HK-2 (cell line): ENCODE results near the gene HHAT.

Experiments used
- DNase-seq: peaks from one replicate; pipeline ENCODE4 v3.0.0-alpha.2; 2018; ENCODE audit not compliant: unreplicated experiment

HHAT gene

DNA sequence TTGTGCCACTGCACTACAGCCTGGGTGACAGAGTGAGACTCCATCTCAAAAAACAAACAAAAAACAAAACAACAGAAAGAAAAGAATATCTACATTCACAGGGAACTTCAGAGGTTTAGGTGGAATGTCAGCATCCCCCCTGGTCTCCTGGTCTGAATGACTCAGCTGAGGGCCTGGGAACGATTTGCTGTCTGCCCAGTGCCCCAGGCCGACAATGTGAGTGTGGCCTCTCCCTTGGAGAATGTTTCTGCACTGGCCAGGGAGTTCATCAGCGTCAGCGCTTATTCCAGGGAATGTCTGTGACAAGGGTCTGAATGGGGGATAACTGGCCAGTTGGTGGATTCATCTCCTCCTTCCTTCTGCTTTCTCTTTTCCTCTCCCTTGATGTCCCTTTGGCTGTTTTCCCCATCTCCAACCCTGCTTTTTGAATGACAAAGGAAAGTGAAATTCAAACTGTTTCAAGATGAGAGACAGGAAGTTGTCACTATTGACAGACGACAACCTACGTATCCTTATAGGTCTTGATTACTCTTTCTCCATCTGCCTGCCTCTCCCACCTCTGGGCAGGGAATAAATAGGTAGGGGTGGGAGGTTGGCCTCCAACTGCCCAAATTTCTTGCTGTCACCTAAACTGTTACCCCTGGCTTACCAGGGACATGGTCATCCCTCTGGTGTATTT lies 213.1 kb downstream of the HHAT start:
- DNase-seq: peak; percentile 13

DNA sequence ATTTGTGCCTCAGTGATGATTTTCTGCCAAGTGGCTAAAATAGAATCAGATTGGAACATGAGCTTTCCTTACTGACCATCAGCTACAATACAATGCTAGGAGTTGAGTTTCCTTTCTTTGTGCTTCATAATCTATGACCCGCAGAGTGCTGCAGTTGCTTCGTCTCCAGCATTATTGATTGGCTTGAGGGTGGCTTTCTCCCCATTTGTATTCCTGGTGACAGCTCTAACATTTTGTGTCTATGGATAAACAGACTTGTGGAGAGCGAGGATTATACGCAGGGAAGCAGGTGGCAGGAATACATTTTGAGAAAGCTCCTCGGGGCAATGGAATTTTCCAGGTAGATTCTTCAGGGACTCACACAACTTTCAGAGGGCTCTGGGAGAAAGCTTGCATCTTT lies 223.2 kb downstream of the HHAT start:
- no peak for DNase-seq

DNA sequence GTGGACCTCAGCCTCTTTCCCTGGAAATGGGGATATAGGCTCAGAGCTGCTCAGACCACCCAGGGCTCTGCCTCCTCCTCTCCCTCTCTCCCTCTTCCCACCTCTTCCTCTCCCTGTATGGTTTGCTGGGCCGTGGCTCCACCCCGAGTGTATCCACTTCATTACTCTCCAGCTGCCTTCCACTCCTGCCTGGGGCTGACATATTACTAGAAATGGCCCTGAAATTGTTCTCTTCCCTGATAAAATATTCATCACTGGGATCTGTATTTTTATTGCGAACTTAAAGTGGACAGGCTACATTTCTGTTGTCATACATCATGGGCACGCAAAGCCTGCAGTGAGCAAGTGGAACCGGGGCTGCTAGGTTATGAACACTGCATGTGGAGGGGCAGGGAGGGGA lies 225.0 kb downstream of the HHAT start:
- no peak for DNase-seq

DNA sequence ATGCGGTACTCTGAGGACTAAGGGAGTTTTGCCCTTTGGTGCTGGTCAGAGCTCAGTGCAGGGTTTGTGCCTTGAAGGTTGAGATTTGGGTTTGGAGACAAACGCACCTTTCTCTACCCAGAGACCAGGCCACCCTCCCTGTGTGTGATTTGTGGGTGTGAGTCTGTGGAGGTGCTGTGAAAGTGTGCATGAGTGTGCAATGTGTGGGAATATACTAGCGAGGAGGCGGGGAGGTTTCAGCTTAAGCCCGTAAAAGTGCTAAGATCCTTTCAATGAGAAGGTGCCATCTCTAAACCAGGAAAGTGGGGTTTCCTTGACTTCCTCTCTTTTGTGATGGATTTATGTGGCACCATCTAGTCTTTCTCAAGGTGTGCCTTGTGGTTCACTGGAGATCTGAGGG lies 225.7 kb downstream of the HHAT start:
- DNase-seq: no peak

DNA sequence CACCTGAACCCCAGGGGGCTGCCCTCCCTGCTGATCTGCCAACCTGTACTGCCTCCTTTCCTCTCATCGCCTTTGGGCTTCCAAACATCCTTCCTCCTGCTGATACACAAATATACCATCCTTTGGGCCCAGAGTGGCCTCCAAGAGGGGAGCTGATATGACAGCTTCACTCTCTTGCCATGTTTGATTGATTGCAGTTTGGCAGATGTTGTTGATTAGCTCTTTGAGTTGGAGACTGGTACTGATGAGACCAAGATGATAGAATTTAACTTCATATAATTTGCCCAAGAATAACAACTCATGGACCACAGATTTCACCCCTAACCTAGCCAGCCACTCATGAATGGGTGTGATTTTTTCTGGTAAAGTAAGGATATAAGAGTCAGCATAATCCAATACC lies 227.8 kb downstream of the HHAT start:
- DNase-seq: no peak

DNA sequence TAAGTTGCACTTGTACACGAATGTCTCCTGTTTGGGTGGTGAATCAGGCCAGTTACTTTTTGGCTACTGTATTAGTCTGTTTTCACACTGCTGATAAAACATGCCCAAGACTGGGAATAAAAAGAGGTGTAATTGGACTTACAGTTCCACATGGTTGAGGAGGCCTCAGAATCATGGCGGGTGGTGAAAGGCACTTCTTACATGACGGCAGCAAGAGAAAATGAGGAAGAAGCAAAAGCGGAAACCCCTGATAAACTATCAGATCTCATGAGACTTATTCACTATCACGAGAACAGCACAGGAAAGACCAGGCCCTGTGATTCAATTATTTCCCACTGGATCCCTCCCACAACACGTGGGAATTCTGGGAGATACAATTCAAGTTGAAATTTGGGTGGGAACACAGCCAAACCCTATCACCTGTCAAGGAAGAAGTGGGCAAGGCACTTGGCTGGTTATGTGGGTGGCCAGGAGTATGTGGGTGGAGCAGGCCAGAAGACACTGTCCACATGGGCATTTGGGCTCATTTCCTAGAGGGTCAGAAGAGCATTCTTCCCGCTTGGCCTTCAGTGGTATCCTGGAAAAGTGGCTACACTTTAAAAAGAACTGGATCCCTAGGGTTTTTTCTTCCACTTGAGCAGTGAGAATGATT lies 228.8 kb downstream of the HHAT start:
- DNase-seq: no peak

DNA sequence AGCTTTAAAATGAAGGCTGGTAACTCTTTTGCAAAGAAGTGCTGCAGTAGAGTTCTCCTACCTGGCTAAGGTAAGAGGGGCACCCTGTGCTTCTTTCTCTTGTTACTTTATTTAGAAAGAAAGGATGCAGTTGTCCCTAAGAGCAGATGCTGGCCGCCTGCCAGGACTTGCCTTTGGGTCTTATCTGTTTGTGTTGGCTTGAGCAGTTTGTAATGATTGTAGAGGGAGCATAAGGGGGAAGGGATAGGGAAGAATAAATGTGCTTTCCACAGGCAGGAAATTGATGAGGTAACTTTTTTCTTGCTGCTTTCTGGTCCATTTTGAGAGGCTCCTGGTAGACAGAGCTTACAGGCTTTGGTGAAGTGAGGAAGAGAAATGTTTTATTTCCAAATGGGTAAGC lies 229.6 kb downstream of the HHAT start:
- DNase-seq: no peak

DNA sequence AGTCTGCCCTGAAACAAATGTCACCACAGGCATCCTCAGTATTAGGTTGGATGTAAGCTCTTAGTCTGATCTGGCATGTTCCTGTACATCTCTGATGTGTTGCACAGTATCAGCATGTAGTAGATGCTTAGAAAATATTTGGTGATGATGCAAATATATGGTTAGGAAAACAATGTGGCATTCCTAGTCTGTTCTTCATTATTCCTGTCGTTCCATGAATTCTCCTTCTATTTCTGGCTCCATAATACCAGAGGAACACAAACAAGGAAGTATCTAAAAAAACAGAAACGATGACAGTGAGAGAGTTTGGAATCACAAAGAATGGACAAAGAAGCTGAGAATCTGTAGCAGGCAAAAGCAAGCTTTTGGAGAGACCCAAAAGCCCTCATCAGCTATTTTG lies 236.6 kb downstream of the HHAT start:
- DNase-seq: no peak

DNA sequence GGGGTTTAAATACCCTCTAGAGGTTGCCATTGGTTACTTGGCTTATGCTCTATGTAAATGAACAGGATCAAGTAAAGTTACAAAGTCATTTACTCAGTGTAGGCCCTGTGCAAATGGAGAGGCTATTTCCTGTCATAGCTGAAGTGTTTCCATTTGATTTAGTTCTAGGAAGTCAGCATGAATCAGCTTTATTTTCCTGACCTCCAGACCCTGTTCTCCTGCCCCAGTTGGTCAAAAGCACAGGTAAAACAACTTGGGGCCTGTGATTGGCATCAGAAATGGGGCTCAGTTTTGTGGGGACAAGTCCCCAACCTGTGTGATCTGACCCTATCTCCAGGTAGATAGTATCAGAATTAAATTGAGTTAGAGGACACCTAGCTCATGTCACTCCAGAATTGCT lies 239.9 kb downstream of the HHAT start:
- DNase-seq: no peak

DNA sequence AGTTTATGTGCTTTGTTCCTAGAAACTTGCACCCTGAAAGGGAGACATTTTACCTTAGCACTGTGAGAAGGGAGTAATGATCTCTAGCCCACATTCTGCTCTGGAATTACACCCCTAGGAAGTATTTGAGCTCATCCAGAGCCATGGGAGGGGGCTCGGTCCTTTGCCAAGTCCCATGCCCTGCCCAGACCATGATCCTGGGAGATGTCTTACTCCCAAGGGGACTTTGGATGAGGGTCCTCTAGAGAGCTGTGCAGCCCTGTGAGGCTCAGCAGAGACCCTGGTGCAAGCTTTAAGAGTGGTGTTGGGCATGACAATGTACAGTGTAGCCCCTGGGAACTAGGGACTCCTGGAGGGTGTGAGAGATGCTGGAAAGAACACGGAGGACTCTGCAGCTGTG lies 241.4 kb downstream of the HHAT start:
- DNase-seq: no peak

DNA sequence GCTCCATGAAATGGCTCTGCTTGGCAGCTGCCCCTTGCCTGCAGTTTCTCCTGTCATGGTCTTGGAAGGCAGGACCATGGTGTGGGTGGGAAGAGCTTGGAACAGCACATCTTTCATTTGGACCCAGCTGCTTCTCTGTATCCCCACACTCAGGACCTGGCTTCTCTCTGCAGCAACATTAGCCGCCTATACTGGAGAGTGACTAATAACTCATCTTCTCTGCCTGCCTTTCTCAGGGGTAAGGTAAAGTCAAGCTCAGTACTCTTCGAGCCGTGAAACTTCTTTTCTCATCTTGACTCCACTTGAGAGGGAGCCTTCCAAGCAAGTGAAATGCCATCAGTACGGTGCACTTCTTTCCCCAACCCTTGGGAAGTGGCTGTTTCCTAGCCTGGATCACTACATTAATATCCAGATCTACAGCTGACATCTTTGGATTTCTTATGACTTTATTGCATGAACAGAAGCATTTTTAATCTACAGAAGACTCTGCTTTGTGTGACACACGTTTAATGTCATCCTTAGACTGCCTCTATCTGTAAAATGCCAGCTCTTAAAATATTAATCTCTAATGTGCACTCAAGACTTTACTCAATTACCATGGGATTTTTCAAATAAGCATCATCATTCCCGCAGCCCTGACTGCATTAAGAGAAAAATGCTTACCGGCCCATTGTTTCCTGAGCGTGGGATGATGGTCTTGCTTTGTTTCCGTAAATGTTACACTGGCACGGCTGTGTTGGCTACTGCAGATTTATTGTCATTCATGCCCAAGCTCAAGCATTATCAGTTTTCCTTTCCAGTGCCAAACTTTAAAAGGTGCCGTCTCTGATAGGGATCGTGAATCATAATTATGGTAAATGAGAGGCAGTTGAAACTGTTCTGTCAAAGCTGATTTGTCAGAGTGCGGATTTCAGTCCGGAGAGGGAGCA lies 242.9 kb downstream of the HHAT start:
- DNase-seq: no peak

DNA sequence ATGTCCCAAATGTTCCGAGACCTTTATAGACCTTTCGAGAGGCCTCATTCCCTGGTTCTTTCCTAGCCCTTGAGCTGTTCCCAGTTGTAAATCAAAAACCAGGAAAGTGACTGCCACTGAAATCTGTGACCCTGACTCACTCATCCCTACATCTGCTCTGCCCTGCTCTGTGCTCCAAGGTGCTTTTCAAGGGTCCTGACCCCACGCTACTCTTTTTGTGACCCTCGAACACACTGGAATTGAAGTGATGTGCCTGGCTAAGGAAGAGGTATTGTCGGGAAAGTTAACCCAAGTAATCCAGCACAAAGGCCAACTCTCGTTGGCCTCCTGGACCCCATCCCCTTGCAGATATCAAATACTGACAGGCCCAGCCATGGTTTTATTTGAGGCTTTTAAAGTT lies 244.4 kb downstream of the HHAT start:
- no peak for DNase-seq

DNA sequence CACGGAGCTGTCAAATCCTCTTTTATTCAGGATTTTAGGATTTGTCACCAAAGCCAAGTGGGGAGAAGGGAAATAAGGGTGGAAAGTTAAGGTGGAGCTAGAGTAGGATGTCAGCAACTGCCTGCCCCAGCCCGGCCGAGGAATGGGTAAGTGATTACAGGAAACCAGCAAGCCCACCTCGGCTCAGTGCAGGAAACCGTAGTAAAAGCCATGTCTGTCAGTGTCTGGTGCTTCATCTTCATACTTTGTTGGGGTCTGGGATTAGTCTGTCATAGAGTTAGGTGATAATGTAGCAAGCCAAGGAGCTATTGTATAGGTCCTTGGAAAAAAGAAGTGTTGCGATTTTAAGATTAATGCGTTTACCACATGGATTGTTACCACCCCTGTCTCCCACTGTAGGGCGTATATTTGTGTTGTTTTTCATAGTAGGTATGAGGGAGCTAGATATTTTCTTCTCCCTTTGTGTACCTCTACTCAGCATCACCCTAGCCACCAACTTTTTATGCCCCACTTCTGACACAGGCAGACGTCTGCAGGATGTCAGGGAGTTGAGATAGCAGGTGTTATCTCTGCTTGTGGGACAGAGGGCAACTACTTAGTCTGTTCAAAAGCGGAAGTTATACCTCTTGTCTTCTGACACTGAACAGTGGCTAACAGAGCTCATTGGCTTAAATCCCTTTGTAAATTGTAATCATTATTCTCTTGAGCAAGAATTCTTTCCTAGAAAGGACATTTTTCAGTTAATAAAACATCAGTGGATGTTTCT lies 253.7 kb downstream of the HHAT start:
- DNase-seq: no peak

DNA sequence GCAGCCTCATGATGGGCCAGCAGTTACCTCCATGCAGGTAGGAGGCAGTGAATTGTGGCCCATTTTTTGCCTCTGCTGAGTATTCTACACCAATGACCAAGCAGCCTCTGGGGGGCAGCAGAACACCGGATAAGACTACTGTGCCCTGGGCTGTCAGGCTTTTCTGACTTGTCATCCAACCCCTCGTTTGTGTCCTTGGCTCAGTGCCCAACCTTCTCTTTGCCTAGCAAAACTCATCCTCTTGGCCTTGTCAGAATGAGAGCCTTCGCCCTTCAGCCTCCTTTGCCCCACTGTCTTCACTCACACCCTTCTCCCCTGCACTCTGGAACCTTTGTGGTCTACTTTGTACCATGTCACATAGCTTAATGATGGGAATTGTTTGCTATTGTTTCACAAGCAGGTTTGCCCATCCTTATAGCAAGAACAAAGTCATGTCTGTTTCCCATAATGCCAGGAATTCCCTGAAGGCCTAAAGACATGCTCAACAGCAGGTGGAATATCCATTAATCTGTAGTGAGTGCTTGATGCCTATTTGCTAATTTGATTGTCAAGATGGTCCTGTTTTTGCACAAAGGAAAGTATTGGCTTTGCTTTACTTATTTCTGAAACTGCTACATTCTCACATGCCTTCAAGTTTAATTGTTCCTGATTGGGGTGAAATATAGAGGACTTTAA lies 255.9 kb downstream of the HHAT start:
- DNase-seq: peak; percentile 92

DNA sequence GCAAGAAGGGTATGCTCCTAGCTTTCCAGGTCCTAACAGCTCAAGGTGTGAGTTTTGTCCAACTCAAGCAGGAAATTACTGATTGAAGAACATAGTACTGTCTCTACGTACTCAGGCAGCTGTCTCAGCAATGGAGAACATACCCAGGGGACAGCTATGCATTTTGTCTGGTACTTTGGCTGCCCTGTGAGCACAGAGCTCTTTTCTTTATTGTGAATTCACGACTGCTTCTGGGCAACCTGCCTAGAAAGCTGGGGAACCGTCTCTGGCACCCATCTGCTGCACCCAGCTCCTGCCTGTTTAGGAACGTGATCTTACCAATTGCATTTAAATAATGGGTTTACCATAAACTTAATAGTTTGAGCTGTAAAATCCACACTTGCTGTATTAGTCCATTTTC lies 258.1 kb downstream of the HHAT start:
- DNase-seq: no peak

DNA sequence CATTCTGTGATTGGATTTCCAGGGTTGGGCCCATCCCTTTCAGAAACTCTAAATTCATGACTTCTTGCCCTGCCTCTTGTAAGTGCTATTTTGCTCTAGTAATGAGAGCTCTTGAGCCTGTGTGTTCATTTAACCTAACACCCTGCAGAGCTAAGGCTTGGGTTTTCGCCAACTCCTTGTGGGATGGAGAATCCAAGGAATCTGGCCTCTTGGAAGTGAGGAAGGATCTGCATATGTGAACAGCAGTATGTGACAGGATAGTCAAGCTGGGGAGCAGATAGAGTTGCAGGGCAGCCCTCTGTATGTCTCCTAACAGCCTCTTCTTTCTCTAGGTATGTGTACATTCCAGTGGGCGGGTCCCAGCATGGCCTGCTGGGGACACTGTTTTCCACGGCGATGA lies 258.9 kb downstream of the HHAT start:
- DNase-seq: no peak

DNA sequence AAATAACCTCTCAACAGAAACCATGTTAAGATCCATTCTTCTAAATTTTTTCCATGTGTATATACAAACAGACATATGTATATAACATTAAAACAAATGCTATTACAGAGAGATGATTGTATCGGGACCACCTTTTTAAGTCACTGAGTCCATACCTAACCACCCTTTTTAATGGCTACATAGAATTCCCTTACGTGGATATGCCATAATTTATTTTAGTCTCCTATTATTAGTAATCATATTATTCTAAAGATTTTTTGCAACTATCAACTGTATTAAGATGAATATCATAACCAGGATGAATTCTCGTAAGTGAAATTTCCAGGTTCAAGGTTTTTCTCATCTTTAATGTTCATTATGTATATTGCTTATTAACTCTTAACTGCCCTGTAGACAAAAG lies 259.7 kb downstream of the HHAT start:
- no peak for DNase-seq

DNA sequence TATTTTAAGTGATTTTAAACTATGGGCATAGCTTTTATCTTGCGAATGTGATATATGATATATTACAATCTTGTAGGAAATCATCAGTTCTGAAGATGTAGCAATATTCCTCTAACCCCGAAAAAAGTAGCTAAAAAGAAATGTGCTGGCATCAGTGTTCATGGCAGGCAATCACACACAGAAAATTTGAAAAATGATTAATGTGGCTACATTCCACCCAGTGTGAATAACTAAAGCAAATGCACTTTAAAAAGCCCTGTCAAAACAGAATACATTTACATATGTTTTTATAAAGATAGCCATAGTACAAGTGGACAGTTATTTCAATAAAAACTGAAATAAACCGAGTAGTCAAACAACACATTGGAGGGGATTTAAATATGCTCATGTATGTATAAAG lies 260.2 kb downstream of the HHAT start:
- DNase-seq: no peak

DNA sequence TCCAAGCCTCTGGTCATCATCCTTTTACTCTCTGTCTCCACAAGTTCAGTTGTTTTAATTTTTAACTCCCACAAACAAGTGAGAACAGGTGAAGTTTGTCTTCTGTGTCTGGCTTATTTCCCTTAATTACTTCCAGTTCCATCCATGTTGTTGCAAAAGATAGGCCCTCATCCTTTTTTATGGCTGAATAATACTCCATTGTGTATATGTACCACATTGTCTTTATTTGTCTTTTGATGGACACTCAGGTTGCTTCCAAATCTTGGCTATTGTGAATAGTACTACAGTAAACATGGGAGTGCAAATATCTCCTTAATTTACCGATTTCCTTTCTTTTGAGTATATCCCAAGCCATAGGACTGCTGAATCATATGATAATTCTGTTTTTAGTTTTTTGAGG lies 262.5 kb downstream of the HHAT start:
- DNase-seq: no peak

DNA sequence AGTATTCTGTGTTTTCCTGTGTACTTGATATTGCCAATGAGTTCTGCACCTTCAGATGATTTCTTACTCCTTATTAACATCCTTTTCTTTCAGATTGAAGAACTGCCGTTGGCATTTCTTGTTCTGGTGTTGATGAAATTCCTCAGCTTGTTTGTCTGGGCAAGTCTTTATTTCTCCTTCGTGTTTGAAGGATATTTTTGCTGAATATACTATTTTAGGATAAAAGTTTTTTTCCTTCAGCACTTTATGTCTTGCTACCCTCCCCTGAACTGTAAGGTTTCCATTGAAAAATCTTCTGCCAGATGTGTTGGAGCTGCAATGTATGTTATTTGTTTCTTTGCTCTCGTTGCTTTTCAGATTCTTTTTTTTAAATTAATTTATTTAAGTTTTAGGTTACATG lies 265.9 kb downstream of the HHAT start:
- DNase-seq: no peak

DNA sequence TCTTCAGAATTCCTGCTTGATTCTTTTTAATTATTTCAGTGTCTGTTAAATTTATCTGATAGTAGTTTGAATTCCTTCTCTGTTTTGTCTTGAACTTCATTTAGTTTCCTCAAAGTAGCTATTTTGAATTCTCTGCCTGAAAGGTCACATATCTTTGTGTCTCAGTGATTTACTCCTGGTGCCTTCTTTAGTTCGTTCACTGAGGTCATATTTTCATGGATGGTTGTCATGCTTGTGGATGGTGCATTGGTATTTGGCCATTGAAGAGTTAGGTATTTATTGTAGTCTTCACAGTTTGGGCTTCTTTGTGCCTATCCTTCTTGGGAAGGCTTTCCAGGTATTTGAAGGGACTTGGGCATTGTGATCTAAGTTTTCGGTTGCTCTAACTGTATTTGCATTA lies 267.9 kb downstream of the HHAT start:
- no peak for DNase-seq
